ENCODE data around the gene FYCO1.

The FYCO1 gene

DNA sequence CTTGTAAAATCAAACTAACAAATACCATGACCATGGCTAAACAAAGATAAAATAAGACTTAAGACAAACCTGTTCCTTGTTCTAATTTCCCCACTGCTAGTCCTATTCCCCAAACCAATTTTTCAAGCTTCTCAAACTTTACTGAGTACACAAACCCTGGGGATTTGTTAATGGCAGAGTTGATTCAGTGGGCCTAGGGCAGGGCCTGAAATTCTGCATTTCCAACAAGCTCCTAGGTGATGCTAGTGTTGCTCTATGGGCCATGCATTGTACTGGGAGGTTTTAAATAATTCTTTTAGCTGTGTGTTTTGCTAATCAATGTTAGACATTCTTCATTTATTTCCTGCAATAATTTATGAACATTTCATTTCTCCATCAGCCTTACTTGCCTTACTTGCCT is 122.6 kb downstream of the FYCO1 start:
- no peak overlapping the region for H3K4me2 ChIP-seq (ENCODE audit: insufficient read depth, low read length, poor library complexity, severe bottlenecking)
- no peak overlapping the region for H3K23ac ChIP-seq (ENCODE audit: low read depth, low read length, poor library complexity)
- no peak overlapping the region for H4K91ac ChIP-seq (ENCODE audit: low read depth, low read length, poor library complexity)
- H2BK5ac ChIP-seq (ENCODE audit: low read length) = no peak overlapping the region
- no peak overlapping the region for H3K27ac ChIP-seq (replicated peaks; ENCODE audit: low read length)
- no peak overlapping the region for H3K14ac ChIP-seq (ENCODE audit: low read length)
- no peak overlapping the region for H2BK12ac ChIP-seq (ENCODE audit: low read length)
- no peak overlapping the region for H3K9ac ChIP-seq (ENCODE audit: low read depth, low read length, poor library complexity)
- peaks cover 0 to 5% (median 0%) of the 10 kb centered on the region in 3 experiments for H3K27me3 ChIP-seq (ENCODE audit: control insufficient read depth in 3 of 3, insufficient read depth in 3 of 3, low read depth in 1 of 3, low read length in 3 of 3)
- H2AK5ac ChIP-seq (ENCODE audit: low read depth, low read length) = no peak overlapping the region
- no peak for DNase-seq (ENCODE audit: low spot score)
- no peaks in the 10 kb centered on the region for H3K79me1 ChIP-seq (ENCODE audit: low read depth, low read length)
- no peak overlapping the region for H2BK120ac ChIP-seq (ENCODE audit: low read depth, low read length)
- H3K36me3 ChIP-seq (replicated peaks in 1 of 2; ENCODE audit: control insufficient read depth in 2 of 2, insufficient read depth in 2 of 2, low read length in 2 of 2) = no peaks in the 10 kb centered on the region
- H2BK15ac ChIP-seq (ENCODE audit: low read length) = no peak overlapping the region
- H3K4me1 ChIP-seq (ENCODE audit: control insufficient read depth in 2 of 2, insufficient read depth in 1 of 2, low read depth in 1 of 2, low read length in 2 of 2) = no peaks in the 10 kb centered on the region
- H4K8ac ChIP-seq (ENCODE audit: low read depth, low read length) = no peak overlapping the region
- no peak overlapping the region for H3K4ac ChIP-seq (ENCODE audit: low read length)
- no peak overlapping the region for H3K18ac ChIP-seq (ENCODE audit: low read length)
- no peak overlapping the region for H2AFZ ChIP-seq (ENCODE audit: low read length)
- no peak overlapping the region for H3K4me3 ChIP-seq (ENCODE audit: low read length in 2 of 2)
- no peaks in the 10 kb centered on the region for H3K9me3 ChIP-seq (replicated peaks in 1 of 2; ENCODE audit: control insufficient read depth in 2 of 2, insufficient read depth in 1 of 2, low read depth in 1 of 2, low read length in 2 of 2)

DNA sequence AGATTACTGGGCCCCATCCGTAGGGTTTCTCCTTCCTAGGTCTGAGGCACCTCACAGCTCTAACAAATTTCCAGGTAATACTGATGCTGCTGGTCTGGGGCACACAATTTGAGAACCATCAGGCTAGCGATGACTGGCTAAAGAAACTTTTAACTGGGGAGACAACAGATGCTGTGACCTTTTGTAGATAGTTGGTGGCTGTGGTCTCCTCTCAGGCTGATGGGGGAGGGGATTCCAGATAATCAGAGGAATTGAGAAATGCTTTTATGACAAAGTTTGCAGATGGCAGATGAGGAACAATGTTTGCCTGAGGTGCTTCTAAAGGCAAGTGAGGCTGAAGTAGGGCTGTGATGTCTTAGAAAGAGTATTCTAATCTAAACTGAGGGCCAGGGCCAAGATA is 123.1 kb downstream of the FYCO1 start:
- Histone ChIP-seq H2AK5ac (ENCODE audit: low read depth, low read length) (no peak overlapping the region), H3K27me3 (ENCODE audit: control insufficient read depth in 3 of 3, insufficient read depth in 3 of 3, low read depth in 1 of 3, low read length in 3 of 3) (peaks cover 0 to 5% (median 0%) of the 10 kb centered on the region in 3 experiments)

DNA sequence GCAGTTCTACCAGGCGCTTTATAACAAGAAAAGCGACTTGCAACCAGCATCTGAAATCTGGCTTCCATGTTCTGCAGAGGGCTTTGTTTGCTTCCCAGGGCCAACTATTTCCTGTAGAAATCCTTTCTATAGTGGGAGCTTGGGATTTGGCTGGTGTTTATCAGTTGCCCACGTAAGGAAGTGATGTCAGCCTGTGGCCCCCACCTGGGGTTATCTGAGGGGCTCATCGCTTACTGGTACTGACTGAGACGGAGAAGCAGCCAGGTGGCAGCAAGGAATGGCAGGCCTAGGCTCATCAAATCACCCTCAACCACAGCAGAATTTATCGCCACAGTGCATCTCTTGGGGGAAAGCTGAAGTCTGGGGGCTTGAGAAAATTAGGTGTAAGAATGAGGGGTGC is 123.8 kb downstream of the FYCO1 start:
- Histone ChIP-seq H3K14ac (ENCODE audit: low read length) (no peak overlapping the region), H3K4me3 (ENCODE audit: low read length in 2 of 2) (no peak overlapping the region), H2BK15ac (ENCODE audit: low read length) (no peak overlapping the region), H3K18ac (ENCODE audit: low read length) (no peak overlapping the region), H3K27me3 (ENCODE audit: control insufficient read depth in 3 of 3, insufficient read depth in 3 of 3, low read depth in 1 of 3, low read length in 3 of 3) (peaks cover 0 to 5% (median 0%) of the 10 kb centered on the region in 3 experiments), H3K79me1 (ENCODE audit: low read depth, low read length) (no peaks in the 10 kb centered on the region), H3K4me2 (ENCODE audit: insufficient read depth, low read length, poor library complexity, severe bottlenecking) (no peak overlapping the region), H2AFZ (ENCODE audit: low read length) (no peak overlapping the region), H3K9ac (ENCODE audit: low read depth, low read length, poor library complexity) (no peak overlapping the region), H3K27ac (replicated peaks; ENCODE audit: low read length) (no peak overlapping the region), H3K4ac (ENCODE audit: low read length) (no peak overlapping the region), H3K9me3 (replicated peaks in 1 of 2; ENCODE audit: control insufficient read depth in 2 of 2, insufficient read depth in 1 of 2, low read depth in 1 of 2, low read length in 2 of 2) (no peaks in the 10 kb centered on the region), H2BK120ac (ENCODE audit: low read depth, low read length) (no peak overlapping the region), H4K8ac (ENCODE audit: low read depth, low read length) (no peak overlapping the region), H3K4me1 (ENCODE audit: control insufficient read depth in 2 of 2, insufficient read depth in 1 of 2, low read depth in 1 of 2, low read length in 2 of 2) (no peaks in the 10 kb centered on the region), H4K91ac (ENCODE audit: low read depth, low read length, poor library complexity) (no peak overlapping the region), H3K23ac (ENCODE audit: low read depth, low read length, poor library complexity) (no peak overlapping the region), H3K36me3 (replicated peaks in 1 of 2; ENCODE audit: control insufficient read depth in 2 of 2, insufficient read depth in 2 of 2, low read length in 2 of 2) (no peaks in the 10 kb centered on the region), H2BK5ac (ENCODE audit: low read length) (no peak overlapping the region), H2AK5ac (ENCODE audit: low read depth, low read length) (no peak overlapping the region), H2BK12ac (ENCODE audit: low read length) (no peak overlapping the region)
- no CpG with 5 or more reads among the region's 6 CpGs for WGBS, 2 donors (ENCODE audit: extremely low coverage in 2 of 2, insufficient read length in 2 of 2, insufficient replicate concordance in 1 of 2)
- no peak for DNase-seq (ENCODE audit: low spot score)

More for the DNA sequence above, 123.1 kb downstream of the FYCO1 start:
- H3K36me3 ChIP-seq (replicated peaks in 1 of 2; ENCODE audit: control insufficient read depth in 2 of 2, insufficient read depth in 2 of 2, low read length in 2 of 2) = no peaks in the 10 kb centered on the region
- no peak overlapping the region for H2AFZ ChIP-seq (ENCODE audit: low read length)
- H4K91ac ChIP-seq (ENCODE audit: low read depth, low read length, poor library complexity) = no peak overlapping the region
- H3K9ac ChIP-seq (ENCODE audit: low read depth, low read length, poor library complexity) = no peak overlapping the region
- H3K23ac ChIP-seq (ENCODE audit: low read depth, low read length, poor library complexity) = no peak overlapping the region
- no CpG with 5 or more reads among the region's 2 CpGs for WGBS, 2 donors (ENCODE audit: extremely low coverage in 2 of 2, insufficient read length in 2 of 2, insufficient replicate concordance in 1 of 2)
- H3K79me1 ChIP-seq (ENCODE audit: low read depth, low read length) = no peaks in the 10 kb centered on the region
- no peak overlapping the region for H3K4ac ChIP-seq (ENCODE audit: low read length)
- no peak overlapping the region for H2BK12ac ChIP-seq (ENCODE audit: low read length)
- no peak overlapping the region for H3K18ac ChIP-seq (ENCODE audit: low read length)
- no peak overlapping the region for H2BK120ac ChIP-seq (ENCODE audit: low read depth, low read length)
- no peak overlapping the region for H3K27ac ChIP-seq (replicated peaks; ENCODE audit: low read length)
- no peak overlapping the region for H2BK15ac ChIP-seq (ENCODE audit: low read length)
- H4K8ac ChIP-seq (ENCODE audit: low read depth, low read length) = no peak overlapping the region
- no peaks in the 10 kb centered on the region for H3K9me3 ChIP-seq (replicated peaks in 1 of 2; ENCODE audit: control insufficient read depth in 2 of 2, insufficient read depth in 1 of 2, low read depth in 1 of 2, low read length in 2 of 2)
- no peak overlapping the region for H2BK5ac ChIP-seq (ENCODE audit: low read length)
- no peak for DNase-seq (ENCODE audit: low spot score)
- no peaks in the 10 kb centered on the region for H3K4me1 ChIP-seq (ENCODE audit: control insufficient read depth in 2 of 2, insufficient read depth in 1 of 2, low read depth in 1 of 2, low read length in 2 of 2)
- no peak overlapping the region for H3K4me2 ChIP-seq (ENCODE audit: insufficient read depth, low read length, poor library complexity, severe bottlenecking)
- no peak overlapping the region for H3K14ac ChIP-seq (ENCODE audit: low read length)
- H3K4me3 ChIP-seq (ENCODE audit: low read length in 2 of 2) = no peak overlapping the region

DNA sequence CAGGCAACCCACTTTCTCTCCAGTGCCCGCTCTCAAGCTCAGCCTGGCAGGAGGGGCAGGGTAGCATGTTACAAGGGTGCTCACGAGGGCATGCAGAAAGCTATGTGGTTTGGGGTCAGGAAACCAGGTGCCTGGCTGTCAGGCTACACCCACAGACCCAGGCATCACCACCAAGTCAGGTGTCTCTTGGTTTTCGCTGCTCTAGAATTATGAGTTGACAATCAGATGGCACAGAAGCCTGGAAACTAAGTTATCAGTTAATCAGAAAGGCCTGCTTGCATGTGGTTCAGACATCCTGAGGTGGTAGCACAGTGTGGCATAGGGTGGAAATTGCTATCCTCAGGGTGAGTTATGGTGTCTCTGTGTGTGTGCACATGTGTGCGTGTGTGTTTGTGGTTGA is 125.5 kb downstream of the FYCO1 start:
- H4K91ac ChIP-seq (ENCODE audit: low read depth, low read length, poor library complexity) = no peak overlapping the region
- WGBS, 2 donors (ENCODE audit: extremely low coverage in 2 of 2, insufficient read length in 2 of 2, insufficient replicate concordance in 1 of 2) = no CpG with 5 or more reads among the region's 4 CpGs
- H2BK12ac ChIP-seq (ENCODE audit: low read length) = no peak overlapping the region
- H3K4me1 ChIP-seq (ENCODE audit: control insufficient read depth in 2 of 2, insufficient read depth in 1 of 2, low read depth in 1 of 2, low read length in 2 of 2) = no peaks in the 10 kb centered on the region
- H3K9ac ChIP-seq (ENCODE audit: low read depth, low read length, poor library complexity) = no peak overlapping the region
- no peak overlapping the region for H2BK5ac ChIP-seq (ENCODE audit: low read length)
- no peak overlapping the region for H3K14ac ChIP-seq (ENCODE audit: low read length)
- no peak overlapping the region for H2BK120ac ChIP-seq (ENCODE audit: low read depth, low read length)
- no peaks in the 10 kb centered on the region for H3K36me3 ChIP-seq (replicated peaks in 1 of 2; ENCODE audit: control insufficient read depth in 2 of 2, insufficient read depth in 2 of 2, low read length in 2 of 2)
- H4K8ac ChIP-seq (ENCODE audit: low read depth, low read length) = no peak overlapping the region
- no peak overlapping the region for H3K4me2 ChIP-seq (ENCODE audit: insufficient read depth, low read length, poor library complexity, severe bottlenecking)
- no peak overlapping the region for H3K4ac ChIP-seq (ENCODE audit: low read length)
- H3K4me3 ChIP-seq (ENCODE audit: low read length in 2 of 2) = no peak overlapping the region
- no peak overlapping the region for H2AFZ ChIP-seq (ENCODE audit: low read length)
- no peaks in the 10 kb centered on the region for H3K9me3 ChIP-seq (replicated peaks in 1 of 2; ENCODE audit: control insufficient read depth in 2 of 2, insufficient read depth in 1 of 2, low read depth in 1 of 2, low read length in 2 of 2)
- H3K79me1 ChIP-seq (ENCODE audit: low read depth, low read length) = no peaks in the 10 kb centered on the region
- DNase-seq (ENCODE audit: low spot score) = no peak
- peaks cover 0 to 10% (median 0%) of the 10 kb centered on the region in 3 experiments for H3K27me3 ChIP-seq (ENCODE audit: control insufficient read depth in 3 of 3, insufficient read depth in 3 of 3, low read depth in 1 of 3, low read length in 3 of 3)
- no peak overlapping the region for H3K27ac ChIP-seq (replicated peaks; ENCODE audit: low read length)
- no peak overlapping the region for H3K23ac ChIP-seq (ENCODE audit: low read depth, low read length, poor library complexity)
- H2BK15ac ChIP-seq (ENCODE audit: low read length) = no peak overlapping the region
- H3K18ac ChIP-seq (ENCODE audit: low read length) = no peak overlapping the region
- no peak overlapping the region for H2AK5ac ChIP-seq (ENCODE audit: low read depth, low read length)

All from neuronal stem cell (in vitro differentiated cells).